HepG2 (cell line): ENCODE results near the gene IQGAP3. TPM values are rescaled to one million over a fixed set of nuclear protein-coding genes. Genes with fewer than 3 reads are reported as not detected.

ENCODE experiments used
- polyA plus RNA-seq, 8 experiments: library from polyadenylated mRNA; depleted of rRNA in 3 of 8; stranded (reverse) in 7 of 8; unstranded in 1 of 8; fragments of >200 nt; fragmentation: Illumina TruSeq in 4 of 8; extraction: Trizol in 4 of 8; gene quantifications; 2 replicates each; pipeline versions ENCODE4 v1.2.1 to v1.2.3, GENCODE V29; 2011 to 2016; ENCODE audit warnings: low read depth in 4 of 8, missing spikeins in 1 of 8, mixed read lengths in 1 of 8; ENCODE audit not compliant: insufficient read depth in 1 of 8
- small RNA-seq, 3 experiments: library from RNA; depleted of rRNA; stranded (forward); fragments of <200 nt; gene quantifications; one replicate each; pipeline ENCODE3, GENCODE V24; 2012; ENCODE audit warnings: low read depth in 2 of 3, low replicate concordance in 1 of 3; ENCODE audit not compliant: insufficient read length in 3 of 3, insufficient read depth in 2 of 3
- total RNA-seq, 5 experiments: library from RNA; depleted of rRNA; stranded (reverse); fragments of >200 nt; fragmentation: Illumina TruSeq; extraction: Trizol; gene quantifications; 2 replicates each; pipeline ENCODE4 v1.2.3, GENCODE V29; 2016; ENCODE audit warnings: low read depth in 1 of 5

IQGAP3 gene
- total and polyA plus RNA-seq, 2 of the 13 experiments (the other 11 are each of a cell fraction or from before 2014, with no cell fraction given), result 13.5 to 14.1 TPM

Small RNA genes within 50 kb of the gene (small RNA-seq; reads per million reads assigned to genes)
- 0 reads per million in 3 experiments for gene RF00019

Other genes with a start within 250 kb of the IQGAP3 start
- gene CCT3, start 234.3 kb downstream of the IQGAP3 start, total RNA-seq (2016; rRNA removed; fragmentation: Illumina TruSeq; extraction: Trizol), result 615 and 870 TPM in 2 replicates
- 301 and 319 TPM in 2 replicates for gene CCT3, start 234.3 kb downstream of the IQGAP3 start, polyA plus RNA-seq (2011; rRNA removed)
- 1.6 and 2.6 TPM in 2 replicates for gene TSACC, start 234.0 kb downstream of the IQGAP3 start, total RNA-seq (2016; rRNA removed; fragmentation: Illumina TruSeq; extraction: Trizol)
- gene TSACC, start 234.0 kb downstream of the IQGAP3 start, polyA plus RNA-seq (2011; rRNA removed), result 1.5 and 1.6 TPM in 2 replicates
- gene RHBG, start 203.4 kb downstream of the IQGAP3 start, total RNA-seq (2016; rRNA removed; fragmentation: Illumina TruSeq; extraction: Trizol), result 19.9 and 73.5 TPM in 2 replicates
- gene RHBG, start 203.4 kb downstream of the IQGAP3 start, polyA plus RNA-seq (2011; rRNA removed), result 61.8 and 90.0 TPM in 2 replicates
- gene MEF2D, start 71.8 kb downstream of the IQGAP3 start, total RNA-seq (2016; rRNA removed; fragmentation: Illumina TruSeq; extraction: Trizol), result 1.3 and 1.6 TPM in 2 replicates
- 3.9 and 4.8 TPM in 2 replicates for gene MEF2D, start 71.8 kb downstream of the IQGAP3 start, polyA plus RNA-seq (2011; rRNA removed)
- gene TTC24, start 7.2 kb upstream of the IQGAP3 start, total RNA-seq (2016; rRNA removed; fragmentation: Illumina TruSeq; extraction: Trizol), result 0.13 and 0.15 TPM in 2 replicates
- gene TTC24, start 7.2 kb upstream of the IQGAP3 start, polyA plus RNA-seq (2011; rRNA removed), result 0.18 and 0.30 TPM in 2 replicates
- 37.9 and 59.4 TPM in 2 replicates for gene NAXE, start 19.2 kb upstream of the IQGAP3 start, total RNA-seq (2016; rRNA removed; fragmentation: Illumina TruSeq; extraction: Trizol)
- 35.0 and 39.4 TPM in 2 replicates for gene NAXE, start 19.2 kb upstream of the IQGAP3 start, polyA plus RNA-seq (2011; rRNA removed)
- gene GPATCH4, start 28.9 kb upstream of the IQGAP3 start, total RNA-seq (2016; rRNA removed; fragmentation: Illumina TruSeq; extraction: Trizol), result 37.9 and 43.4 TPM in 2 replicates
- gene GPATCH4, start 28.9 kb upstream of the IQGAP3 start, polyA plus RNA-seq (2011; rRNA removed), result 19.2 and 20.0 TPM in 2 replicates
- gene HAPLN2, start 46.9 kb upstream of the IQGAP3 start, total RNA-seq (2016; rRNA removed; fragmentation: Illumina TruSeq; extraction: Trizol), result not detected in 2 replicates
- 0.09 TPM in 1 of 2 replicates, not detected in the other for gene HAPLN2, start 46.9 kb upstream of the IQGAP3 start, polyA plus RNA-seq (2011; rRNA removed)
- gene BCAN, start 69.6 kb upstream of the IQGAP3 start, total RNA-seq (2016; rRNA removed; fragmentation: Illumina TruSeq; extraction: Trizol), result not detected in 2 replicates
- not detected in 2 replicates for gene BCAN, start 69.6 kb upstream of the IQGAP3 start, polyA plus RNA-seq (2011; rRNA removed)
- 12.7 and 16.6 TPM in 2 replicates for gene NES, start 104.8 kb upstream of the IQGAP3 start, total RNA-seq (2016; rRNA removed; fragmentation: Illumina TruSeq; extraction: Trizol)
- gene NES, start 104.8 kb upstream of the IQGAP3 start, polyA plus RNA-seq (2011; rRNA removed), result 1.7 and 2.5 TPM in 2 replicates
- gene CRABP2, start 133.0 kb upstream of the IQGAP3 start, total RNA-seq (2016; rRNA removed; fragmentation: Illumina TruSeq; extraction: Trizol), result 0.21 and 0.60 TPM in 2 replicates
- 0.37 and 0.40 TPM in 2 replicates for gene CRABP2, start 133.0 kb upstream of the IQGAP3 start, polyA plus RNA-seq (2011; rRNA removed)
- gene METTL25B, start 155.9 kb upstream of the IQGAP3 start, total RNA-seq (2016; rRNA removed; fragmentation: Illumina TruSeq; extraction: Trizol), result 8.1 and 11.9 TPM in 2 replicates
- gene METTL25B, start 155.9 kb upstream of the IQGAP3 start, polyA plus RNA-seq (2011; rRNA removed), result 24.0 and 26.3 TPM in 2 replicates
- 17.8 and 19.8 TPM in 2 replicates for gene ISG20L2, start 156.2 kb upstream of the IQGAP3 start, total RNA-seq (2016; rRNA removed; fragmentation: Illumina TruSeq; extraction: Trizol)
- gene ISG20L2, start 156.2 kb upstream of the IQGAP3 start, polyA plus RNA-seq (2011; rRNA removed), result 21.3 and 22.8 TPM in 2 replicates
- 42.9 and 45.7 TPM in 2 replicates for gene MRPL24, start 168.5 kb upstream of the IQGAP3 start, total RNA-seq (2016; rRNA removed; fragmentation: Illumina TruSeq; extraction: Trizol)
- gene MRPL24, start 168.5 kb upstream of the IQGAP3 start, polyA plus RNA-seq (2011; rRNA removed), result 37.7 and 38.1 TPM in 2 replicates
- gene HDGF, start 179.1 kb upstream of the IQGAP3 start, total RNA-seq (2016; rRNA removed; fragmentation: Illumina TruSeq; extraction: Trizol), result 183 and 196 TPM in 2 replicates
- gene HDGF, start 179.1 kb upstream of the IQGAP3 start, polyA plus RNA-seq (2011; rRNA removed), result 128 and 156 TPM in 2 replicates
- gene PRCC, start 195.0 kb upstream of the IQGAP3 start, total RNA-seq (2016; rRNA removed; fragmentation: Illumina TruSeq; extraction: Trizol), result 24.2 and 26.8 TPM in 2 replicates
- 40.5 and 46.3 TPM in 2 replicates for gene PRCC, start 195.0 kb upstream of the IQGAP3 start, polyA plus RNA-seq (2011; rRNA removed)
- 0.59 and 0.73 TPM in 2 replicates for gene SH2D2A, start 244.3 kb upstream of the IQGAP3 start, total RNA-seq (2016; rRNA removed; fragmentation: Illumina TruSeq; extraction: Trizol)
- 0.56 and 0.57 TPM in 2 replicates for gene SH2D2A, start 244.3 kb upstream of the IQGAP3 start, polyA plus RNA-seq (2011; rRNA removed)